SK-N-SH treated with all-trans-retinoic acid at 6 μM for 48 hours (cell line): ENCODE data around the gene AQP5.

Source experiments
- ARNTL ChIP-seq: fragments of 450-650 bp; formaldehyde crosslinking; IDR thresholded peaks from 2 replicates; pipeline ENCODE4 v1.5.0; 2020; ENCODE audit warnings: low read depth, mild to moderate bottlenecking, moderate library complexity, borderline replicate concordance
- CREB5 ChIP-seq: fragments of 250-450 bp; sonication (Bioruptor Pico); IDR thresholded peaks from 2 replicates; pipeline ENCODE4 v1.5.1; 2020; ENCODE audit warnings: low read depth, mild to moderate bottlenecking, moderate library complexity
- CSRNP3 ChIP-seq: fragments of 250-450 bp; sonication (Bioruptor Pico); IDR thresholded peaks from 2 replicates; pipeline ENCODE4 v1.5.1; 2021; ENCODE audit warnings: mild to moderate bottlenecking, moderate library complexity
- GLIS3 ChIP-seq: fragments of 250-450 bp; sonication (Bioruptor Pico); IDR thresholded peaks from 2 replicates; pipeline ENCODE4 v1.5.0; 2020; ENCODE audit warnings: mild to moderate bottlenecking, moderate library complexity
- ISL1 ChIP-seq: fragments of 250-450 bp; sonication (Bioruptor Pico); IDR thresholded peaks from 2 replicates; pipeline ENCODE4 v2.1.2; 2022; ENCODE audit warnings: mild to moderate bottlenecking, moderate library complexity
- OSR1 ChIP-seq: fragments of 250-450 bp; sonication (Bioruptor Pico); IDR thresholded peaks from 2 replicates; pipeline ENCODE4 v1.8.0; 2022; ENCODE audit warnings: moderate library complexity, mild to moderate bottlenecking, inconsistent platforms
- PATZ1 ChIP-seq: fragments of 250-450 bp; sonication (Bioruptor Pico); IDR thresholded peaks from 2 replicates; pipeline ENCODE4 v1.8.0; 2020; ENCODE audit warnings: mild to moderate bottlenecking, moderate library complexity, borderline replicate concordance
- POU6F1 ChIP-seq: fragments of 250-450 bp; sonication (Bioruptor Pico); IDR thresholded peaks from 2 replicates; pipeline ENCODE4 v1.8.0; 2021; ENCODE audit warnings: low read depth, mild to moderate bottlenecking, moderate library complexity, borderline replicate concordance
- RARB ChIP-seq: fragments of 250-450 bp; sonication (Bioruptor Pico); IDR thresholded peaks from 2 replicates; pipeline ENCODE4 v1.8.0; 2021; ENCODE audit warnings: mild to moderate bottlenecking, moderate library complexity
- TOX ChIP-seq: fragments of 250-450 bp; sonication (Bioruptor Pico); IDR thresholded peaks from 2 replicates; pipeline ENCODE4 v1.8.0; 2021; ENCODE audit warnings: mild to moderate bottlenecking, moderate library complexity, borderline replicate concordance
- ZFP3 ChIP-seq: fragments of 250-450 bp; sonication (Bioruptor Pico); IDR thresholded peaks from 2 replicates; pipeline ENCODE4 v1.5.0; 2020; ENCODE audit warnings: mild to moderate bottlenecking, moderate library complexity
- ZFP30 ChIP-seq: fragments of 450-650 bp; formaldehyde crosslinking; IDR thresholded peaks from 2 replicates; pipeline ENCODE4 v1.5.0; 2022; ENCODE audit warnings: mild to moderate bottlenecking, moderate library complexity
- ZNF70 ChIP-seq: fragments of 450-650 bp; formaldehyde crosslinking; IDR thresholded peaks from 2 replicates; pipeline ENCODE4 v1.5.0; 2020; ENCODE audit warnings: mild to moderate bottlenecking, moderate library complexity

- TF ChIP-seq ARNTL (CRISPR knock-in tag) (no peak), PATZ1 (CRISPR knock-in tag) (no peak), POU6F1 (no peak), CREB5 (CRISPR knock-in tag) (no peak), ZFP30 (no peak), ISL1 (no peak), ZFP3 (CRISPR knock-in tag) (no peak), RARB (CRISPR knock-in tag) (no peak), CSRNP3 (CRISPR knock-in tag) (no peak), GLIS3 (CRISPR knock-in tag) (no peak), OSR1 (CRISPR knock-in tag) (no peak), ZNF70 (CRISPR knock-in tag) (no peak), TOX (CRISPR knock-in tag) (no peak)
Observed at GRCh38 chr12:49929581-49929980, 32.1 kb upstream of the AQP5 start.
